K562 (cell line): ENCODE measurements around the gene PCSK5. TPM values are rescaled to one million over a fixed set of nuclear protein-coding genes. Genes with fewer than 3 reads are reported as not detected.

Source experiments
- CUX1 ChIP-seq: fragments of 200-800 bp; sonication (Bioruptor generic); IDR thresholded peaks from 2 replicates; pipeline ENCODE4 v1.6.1; 2016; ENCODE audit warnings: missing genetic modification characterization, missing compliant biosample characterization
- DDX20 ChIP-seq: fragments of 450-650 bp; IDR thresholded peaks from 2 replicates; pipeline ENCODE4 v1.6.1; 2016; ENCODE audit warnings: missing genetic modification characterization, low read depth, mild to moderate bottlenecking, missing compliant biosample characterization, moderate library complexity
- EGR1 ChIP-seq: fragments of 450-650 bp; conservative IDR thresholded peaks from 2 replicates; pipeline ENCODE4 v1.6.1; 2017; ENCODE audit warnings: mild to moderate bottlenecking
- EP300 ChIP-seq: IDR thresholded peaks from 2 replicates; pipeline ENCODE4 v1.6.1; 2012; ENCODE audit warnings: low read length, improper control_type of control experiment
- ESRRA ChIP-seq: fragments of 450-650 bp; IDR thresholded peaks from 2 replicates; pipeline ENCODE4 v1.6.1; 2014; ENCODE audit warnings: low read depth, mild to moderate bottlenecking, moderate library complexity, borderline replicate concordance
- SUPT5H ChIP-seq: fragments of 450-650 bp; IDR thresholded peaks from 2 replicates; pipeline ENCODE4 v1.6.1; 2016
- USF1 ChIP-seq: sonication (generic); formaldehyde crosslinking; IDR thresholded peaks from 2 replicates; pipeline ENCODE4 v1.9.0; 2022; ENCODE audit warnings: mild to moderate bottlenecking, missing genetic modification reagents
- VEZF1 ChIP-seq: fragments of 200-800 bp; sonication (Bioruptor generic); IDR thresholded peaks from 2 replicates; pipeline ENCODE4 v1.6.1; 2017; ENCODE audit warnings: missing genetic modification characterization, missing compliant biosample characterization
- ZNF263 ChIP-seq: sonication (generic); formaldehyde crosslinking; IDR thresholded peaks from 2 replicates; pipeline ENCODE4 v1.8.0; 2022; ENCODE audit warnings: mild to moderate bottlenecking, missing genetic modification reagents, borderline replicate concordance
- ZNF407 ChIP-seq: fragments of 450-650 bp; IDR thresholded peaks from 2 replicates; pipeline ENCODE4 v1.6.1; 2016; ENCODE audit warnings: low read depth
- ZNF57 ChIP-seq: fragments of 450-650 bp; formaldehyde crosslinking; IDR thresholded peaks from 2 replicates; pipeline ENCODE4 v1.4.0; 2020; ENCODE audit warnings: mild to moderate bottlenecking, moderate library complexity
- polyA plus RNA-seq, 8 experiments: library from polyadenylated mRNA; depleted of rRNA in 4 of 8; stranded (reverse) in 5 of 8; unstranded in 3 of 8; fragments of >200 nt; fragmentation: Nextera tagmentation in 2 of 8; fragmentation: Illumina TruSeq in 1 of 8; extraction: Ambion mirVana in 2 of 8; extraction: Trizol in 1 of 8; gene quantifications; 2 replicates each; pipeline versions ENCODE4 v1.2.1 to v1.2.3, GENCODE V29; 2011 to 2014; ENCODE audit warnings: inconsistent platforms in 1 of 8, missing spikeins in 1 of 8
- total RNA-seq, 7 experiments: library from RNA; depleted of rRNA in 6 of 7; stranded (reverse); fragments of >200 nt in 6 of 7; fragmentation: Illumina TruSeq in 2 of 7; extraction: Trizol in 2 of 7; gene quantifications; 2 replicates each; pipeline versions ENCODE4 v1.2.1 to v1.2.3, GENCODE V29; 2011 to 2021; ENCODE audit warnings: low replicate concordance in 1 of 7

PCSK5 gene
- total and polyA plus RNA-seq, 9 of the 15 experiments (the other 6 are each of a cell fraction or from before 2014, with no cell fraction given), result not detected

- no peak for TF ChIP-seq CUX1 (CRISPR knock-in tag)
- TF ChIP-seq ZNF263 (CRISPR knock-in tag), result peak; percentile 62
- peak; percentile 88 for TF ChIP-seq ZNF407
- no peak; the same call in 1 of the 2 replicates for TF ChIP-seq USF1 (CRISPR knock-in tag)
- TF ChIP-seq VEZF1 (CRISPR knock-in tag), result peak; percentile 86
- no peak for TF ChIP-seq DDX20 (tag)
- peak; percentile 47; the same call in 1 of the 2 replicates for TF ChIP-seq EGR1
- peak; percentile 52; the same call in 1 of the 2 replicates for TF ChIP-seq SUPT5H
- no peak for TF ChIP-seq ZNF57 (CRISPR knock-in tag)
- no peak for TF ChIP-seq EP300
- TF ChIP-seq ESRRA, result peak; percentile 10; the same call in 1 of the 2 replicates
Observed at GRCh38 chr9:76394195-76394959, 503.9 kb downstream of the PCSK5 start, which contains the start of gene RFK (continued).
